GM10266 (cell line): ENCODE results near the gene DUSP10.
A peak's percentile ranks its signal among the peaks of the same experiment; 100 is the strongest.

Source experiments
- DNase-seq: peaks from one replicate; pipeline ENCODE4 v3.0.0; 2012; ENCODE audit errors: extremely low spot score
- CTCF ChIP-seq: IDR thresholded peaks from 2 replicates; pipeline ENCODE4 v1.5.1; 2012; ENCODE audit warnings: mild to moderate bottlenecking, low read depth; ENCODE audit not compliant: control insufficient read depth, insufficient read depth; ENCODE audit errors: missing control alignments

DUSP10 gene

GRCh38 chr1:221714227-221715152 lies 27.4 kb downstream of the DUSP10 start:
- no peak for DNase-seq
- no peak for TF ChIP-seq CTCF

DNA sequence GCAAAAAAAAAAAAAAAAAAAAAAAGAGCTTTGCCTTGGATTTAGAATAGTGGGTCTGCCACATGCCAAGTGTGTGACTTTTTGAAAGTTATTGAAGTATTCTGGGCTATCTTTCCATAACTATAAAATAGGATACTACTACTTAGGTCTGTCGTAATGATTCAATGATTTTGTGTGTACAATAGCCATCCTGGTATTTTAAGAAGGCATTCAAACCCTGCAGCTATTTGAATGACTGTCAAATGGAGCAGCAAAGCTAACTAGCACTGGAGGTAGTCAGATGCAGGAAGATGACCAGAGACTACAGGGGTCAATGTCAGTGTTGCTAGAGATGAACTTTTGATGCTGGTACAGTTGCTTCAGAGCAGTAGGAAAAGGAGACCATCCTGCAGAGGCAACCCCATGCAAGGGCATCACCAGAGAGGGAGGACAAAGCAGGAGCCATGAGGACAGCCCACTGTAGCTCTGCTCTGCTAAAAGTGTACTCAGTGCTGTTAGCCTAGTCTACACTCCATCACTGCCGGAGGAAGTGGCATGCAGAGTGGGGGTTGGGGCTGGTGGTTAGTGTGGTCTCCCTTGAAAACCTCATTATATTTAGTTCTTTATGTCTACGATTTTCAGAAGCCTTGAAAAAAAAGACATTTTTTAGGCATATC lies 29.0 kb downstream of the DUSP10 start:
- TF ChIP-seq CTCF = no peak
- DNase-seq = peak; percentile 38

- DNase-seq = peak; percentile 57
- no peak for TF ChIP-seq CTCF
These were observed 29.6 kb downstream of the DUSP10 start for GRCh38 chr1:221712198-221712684.

DNA sequence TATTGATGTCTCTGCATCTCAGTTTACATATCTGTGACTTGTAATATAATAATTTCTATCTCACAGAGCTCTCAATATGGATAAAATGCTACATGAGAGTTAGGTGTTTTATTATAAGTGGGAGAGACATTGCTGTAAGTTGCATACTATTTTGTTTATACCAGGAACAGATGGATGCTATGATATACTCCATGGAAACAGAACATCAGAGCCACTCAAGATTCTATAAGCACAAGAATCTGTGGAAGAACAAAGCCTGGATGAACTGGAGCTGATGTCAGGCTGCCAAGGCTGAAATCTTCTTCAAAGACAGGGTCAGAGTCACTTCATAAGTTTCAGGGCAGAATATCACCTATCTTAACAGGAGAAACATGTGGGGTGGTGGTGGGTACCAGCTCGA lies 30.2 kb downstream of the DUSP10 start:
- no peak for DNase-seq
- no peak for TF ChIP-seq CTCF

GRCh38 chr1:221711063-221711577 lies 30.8 kb downstream of the DUSP10 start:
- TF ChIP-seq CTCF = no peak
- DNase-seq = no peak

GRCh38 chr1:221709854-221710253 lies 32.0 kb downstream of the DUSP10 start:
- DNase-seq = no peak
- TF ChIP-seq CTCF = no peak

DNA sequence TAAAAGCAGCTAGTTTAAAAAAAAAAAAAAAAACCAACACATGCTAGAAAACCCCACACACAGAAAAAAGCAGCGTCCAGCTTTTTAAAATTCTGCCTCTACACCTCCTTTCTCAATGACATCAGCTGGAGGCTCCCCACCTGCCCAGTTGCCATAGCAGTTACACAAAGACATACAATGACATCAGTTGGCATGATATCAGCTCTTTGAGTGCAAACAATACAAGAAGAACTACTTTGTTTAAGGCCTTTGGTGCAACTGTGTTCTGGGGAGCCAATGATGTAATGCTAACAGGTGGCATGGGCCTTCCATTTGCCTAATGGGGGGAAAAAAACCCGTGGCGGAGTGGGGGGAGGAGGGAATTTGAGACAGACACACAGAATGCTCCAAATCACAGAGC lies 32.9 kb downstream of the DUSP10 start:
- DNase-seq = peak; percentile 58
- no peak for TF ChIP-seq CTCF
